T-helper 1 cell treated with Interleukin-12 subunit alpha and Interleukin-12 subunit beta and Interleukin-4 antibody, amounts not matched to agents 30 μg/mL and 1 μg/mL, for 36 hours (primary cell): ENCODE results near the gene SP3.

Source experiments
- H3K27ac Mint-ChIP-seq: one replicate; pipeline ENCODE4 v1.8.0; 2021; ENCODE audit warnings: mild to moderate bottlenecking, mixed read lengths
- H3K27me3 Mint-ChIP-seq: one replicate; pipeline ENCODE4 v1.8.0; 2021; ENCODE audit warnings: low read depth, mixed read lengths
- H3K36me3 Mint-ChIP-seq: one replicate; pipeline ENCODE4 v1.8.0; 2021; ENCODE audit warnings: low read depth, mixed read lengths
- H3K4me1 Mint-ChIP-seq: one replicate; pipeline ENCODE4 v1.8.0; 2021; ENCODE audit warnings: low read depth, mixed read lengths
- H3K4me3 Mint-ChIP-seq: one replicate; pipeline ENCODE4 v1.8.0; 2021; ENCODE audit warnings: mild to moderate bottlenecking, moderate library complexity, mixed read lengths
- H3K9me3 Mint-ChIP-seq: one replicate; pipeline ENCODE4 v1.8.0; 2021; ENCODE audit warnings: mixed read lengths

Gene SP3

GRCh38 chr2:173886613-173887012 lies 78.6 kb downstream of the SP3 start:
- Mint-ChIP-seq H3K27me3 (peaks cover 17% of the 10 kb centered on the region), H3K4me3 (no peak overlapping the region), H3K27ac (no peak overlapping the region), H3K4me1 (no peaks in the 10 kb centered on the region), H3K9me3 (peaks cover 30% of the 10 kb centered on the region), H3K36me3 (peaks cover 2% of the 10 kb centered on the region)

GRCh38 chr2:173884025-173884802 lies 81.0 kb downstream of the SP3 start:
- no peak overlapping the region for H3K4me3 Mint-ChIP-seq

GRCh38 chr2:173881886-173882285 lies 83.3 kb downstream of the SP3 start:
- no peak overlapping the region for H3K4me3 Mint-ChIP-seq
- no peaks in the 10 kb centered on the region for H3K4me1 Mint-ChIP-seq
- H3K27ac Mint-ChIP-seq, result no peak overlapping the region
- peaks cover 34% of the 10 kb centered on the region for H3K27me3 Mint-ChIP-seq
- no peaks in the 10 kb centered on the region for H3K36me3 Mint-ChIP-seq
- H3K9me3 Mint-ChIP-seq, result no peaks in the 10 kb centered on the region

More at GRCh38 chr2:173884025-173884802, 81.0 kb downstream of the SP3 start:
- Mint-ChIP-seq H3K9me3 (peaks cover 10% of the 10 kb centered on the region), H3K4me1 (no peaks in the 10 kb centered on the region), H3K36me3 (peaks cover 2% of the 10 kb centered on the region), H3K27ac (no peak overlapping the region), H3K27me3 (peaks cover 32% of the 10 kb centered on the region)

- Mint-ChIP-seq H3K9me3 (no peaks in the 10 kb centered on the region), H3K27me3 (peaks cover 35% of the 10 kb centered on the region), H3K36me3 (no peaks in the 10 kb centered on the region), H3K4me3 (no peak overlapping the region), H3K27ac (no peak overlapping the region), H3K4me1 (no peaks in the 10 kb centered on the region)
These were observed 83.7 kb downstream of the SP3 start for GRCh38 chr2:173881461-173881860.

- H3K36me3 Mint-ChIP-seq, result no peaks in the 10 kb centered on the region
- no peaks in the 10 kb centered on the region for H3K9me3 Mint-ChIP-seq
- H3K27me3 Mint-ChIP-seq, result peaks cover 35% of the 10 kb centered on the region
- no peaks in the 10 kb centered on the region for H3K4me1 Mint-ChIP-seq
- H3K4me3 Mint-ChIP-seq, result no peak overlapping the region
- H3K27ac Mint-ChIP-seq, result no peak overlapping the region
These were observed 84.6 kb downstream of the SP3 start for GRCh38 chr2:173880561-173880960.

GRCh38 chr2:173876833-173877413 lies 88.2 kb downstream of the SP3 start:
- Mint-ChIP-seq H3K36me3 (no peaks in the 10 kb centered on the region), H3K4me1 (no peaks in the 10 kb centered on the region), H3K27me3 (peaks cover 36% of the 10 kb centered on the region), H3K27ac (no peak overlapping the region), H3K4me3 (no peak overlapping the region), H3K9me3 (no peaks in the 10 kb centered on the region)

- Mint-ChIP-seq H3K4me1 (no peaks in the 10 kb centered on the region), H3K4me3 (no peak overlapping the region), H3K27ac (no peak overlapping the region), H3K9me3 (no peaks in the 10 kb centered on the region), H3K36me3 (no peaks in the 10 kb centered on the region), H3K27me3 (peaks cover 26% of the 10 kb centered on the region)
These were observed 90.3 kb downstream of the SP3 start for GRCh38 chr2:173874894-173875237.

- Mint-ChIP-seq H3K27ac (no peak overlapping the region), H3K4me1 (no peaks in the 10 kb centered on the region), H3K27me3 (peaks cover 26% of the 10 kb centered on the region), H3K4me3 (no peak overlapping the region), H3K9me3 (no peaks in the 10 kb centered on the region), H3K36me3 (no peaks in the 10 kb centered on the region)
These were observed 90.9 kb downstream of the SP3 start for GRCh38 chr2:173874003-173874893.

GRCh38 chr2:173872714-173873113 lies 92.5 kb downstream of the SP3 start:
- H3K27ac Mint-ChIP-seq, result no peak overlapping the region
- H3K27me3 Mint-ChIP-seq, result peaks cover 38% of the 10 kb centered on the region
- H3K4me3 Mint-ChIP-seq, result no peak overlapping the region
- H3K9me3 Mint-ChIP-seq, result no peaks in the 10 kb centered on the region
- no peaks in the 10 kb centered on the region for H3K4me1 Mint-ChIP-seq
- H3K36me3 Mint-ChIP-seq, result no peaks in the 10 kb centered on the region

GRCh38 chr2:173869244-173870229 lies 95.6 kb downstream of the SP3 start:
- no peaks in the 10 kb centered on the region for H3K4me1 Mint-ChIP-seq
- H3K27me3 Mint-ChIP-seq, result peaks cover 32% of the 10 kb centered on the region
- no peak overlapping the region for H3K27ac Mint-ChIP-seq
- H3K4me3 Mint-ChIP-seq, result no peak overlapping the region
- H3K9me3 Mint-ChIP-seq, result no peaks in the 10 kb centered on the region
- H3K36me3 Mint-ChIP-seq, result no peaks in the 10 kb centered on the region

GRCh38 chr2:173868406-173868805 lies 96.8 kb downstream of the SP3 start:
- Mint-ChIP-seq H3K4me1 (no peaks in the 10 kb centered on the region), H3K27me3 (peaks cover 25% of the 10 kb centered on the region), H3K36me3 (no peaks in the 10 kb centered on the region), H3K9me3 (no peaks in the 10 kb centered on the region), H3K27ac (no peak overlapping the region), H3K4me3 (no peak overlapping the region)

- H3K36me3 Mint-ChIP-seq, result no peaks in the 10 kb centered on the region
- no peak overlapping the region for H3K27ac Mint-ChIP-seq
- H3K27me3 Mint-ChIP-seq, result peaks cover 25% of the 10 kb centered on the region
- no peaks in the 10 kb centered on the region for H3K9me3 Mint-ChIP-seq
- no peak overlapping the region for H3K4me3 Mint-ChIP-seq
- H3K4me1 Mint-ChIP-seq, result no peaks in the 10 kb centered on the region
These were observed 98.1 kb downstream of the SP3 start for GRCh38 chr2:173866874-173867618.
